ENCODE data around the gene FHIP2A. TPM values are rescaled to one million over a fixed set of nuclear protein-coding genes. Genes with fewer than 3 reads are reported as not detected.
A peak's percentile ranks its signal among the peaks of the same experiment; 100 is the strongest.
"Not testable (repeated sequence)": the region's sequence is repeated elsewhere in the genome, so short reads cannot be mapped to it uniquely, and the experiment has no call there.

The FHIP2A gene
- total RNA-seq, 1 experiment from 2014 or later: 5.0 TPM

DNA sequence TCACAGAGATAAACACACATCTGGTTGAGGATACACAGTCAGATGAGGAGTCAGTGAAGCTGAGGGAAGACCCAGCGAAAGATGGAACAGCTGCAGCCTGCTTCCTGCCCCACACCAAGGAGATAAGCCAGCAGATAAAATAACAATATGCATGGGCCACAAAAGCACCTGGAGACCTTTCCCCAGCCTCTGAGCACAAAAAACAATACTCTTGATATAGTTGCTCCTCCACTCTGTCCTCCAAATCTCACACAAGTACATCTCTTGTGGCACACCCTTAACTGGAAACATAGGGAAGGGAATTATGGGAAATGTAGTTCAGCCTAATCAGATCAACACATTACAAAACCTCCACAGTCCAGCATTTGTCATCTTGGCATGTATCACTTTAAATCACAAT is 9.7 kb upstream of the FHIP2A start:
- in situ Hi-C loops (cut with HindIII; ENCODE audit: low sequenced_read_pairs): no loop called here
- no peak for DNase-seq (ENCODE audit: low spot score)

DNA sequence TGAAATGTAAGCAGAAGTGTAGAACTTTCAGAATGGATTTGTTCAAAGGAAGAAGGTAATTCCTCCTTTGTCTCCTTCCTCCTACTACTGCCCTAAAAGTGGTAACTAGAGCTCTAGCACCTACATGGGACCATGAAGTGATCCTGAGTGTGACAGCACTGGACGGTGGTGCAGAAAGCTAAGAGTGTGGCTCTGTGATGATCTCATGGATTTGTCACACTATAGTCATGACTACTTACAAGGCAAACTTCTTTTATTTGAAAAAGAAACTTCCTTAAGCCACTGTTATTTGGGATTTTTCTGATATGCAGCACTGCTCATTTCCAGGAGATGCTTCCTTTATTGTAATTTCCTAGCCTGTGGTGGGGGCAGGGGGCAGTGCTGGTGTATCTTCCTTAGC is 5.8 kb upstream of the FHIP2A start:
- DNase-seq (ENCODE audit: low spot score): no peak
- in situ Hi-C loops (cut with HindIII; ENCODE audit: low sequenced_read_pairs): no loop called here

- no peak for DNase-seq (ENCODE audit: low spot score)
- in situ Hi-C loops (cut with HindIII; ENCODE audit: low sequenced_read_pairs): no loop called here
These were observed 5.3 kb upstream of the FHIP2A start for GRCh38 chr10:114816308-114816707.

- DNase-seq (ENCODE audit: low spot score): no peak
- in situ Hi-C loops (cut with HindIII; ENCODE audit: low sequenced_read_pairs): no loop called here
These were observed 2.3 kb upstream of the FHIP2A start for GRCh38 chr10:114819322-114819721.

DNA sequence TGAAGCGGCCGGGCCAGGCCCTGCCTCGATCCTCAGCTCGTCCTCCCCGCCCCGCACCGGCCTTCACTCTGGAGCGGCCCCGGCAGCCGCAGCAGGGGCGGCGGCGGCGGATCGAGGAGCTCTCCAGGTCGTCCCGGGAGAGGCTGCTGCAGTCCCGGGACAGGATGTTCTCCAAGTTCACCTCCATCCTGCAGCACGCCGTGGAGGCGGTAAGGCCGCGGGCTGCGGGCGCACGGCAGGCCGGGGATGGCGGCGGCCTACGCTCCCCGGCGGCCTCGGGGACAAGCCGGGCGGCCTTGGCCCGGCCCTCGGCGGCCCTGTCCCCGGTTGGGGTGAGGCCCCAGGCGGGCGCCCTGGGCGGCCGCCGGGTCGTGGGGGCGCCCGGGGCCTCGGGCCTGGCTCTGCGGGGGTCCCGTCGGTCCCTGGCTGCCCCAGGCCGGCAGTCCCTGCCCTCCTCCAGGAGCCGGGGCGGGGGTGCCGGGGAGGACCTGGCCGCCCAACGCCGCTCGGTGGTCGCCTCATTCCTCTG is 399 bp downstream of the FHIP2A start:
- in situ Hi-C loops (cut with HindIII; ENCODE audit: low sequenced_read_pairs): no loop called here
- DNase-seq (ENCODE audit: low spot score): peak; percentile 41

- DNase-seq (ENCODE audit: low spot score): peak; percentile 61
- in situ Hi-C loops (cut with HindIII; ENCODE audit: low sequenced_read_pairs): no loop called here
These were observed 980 bp downstream of the FHIP2A start for GRCh38 chr10:114822444-114823076.

DNA sequence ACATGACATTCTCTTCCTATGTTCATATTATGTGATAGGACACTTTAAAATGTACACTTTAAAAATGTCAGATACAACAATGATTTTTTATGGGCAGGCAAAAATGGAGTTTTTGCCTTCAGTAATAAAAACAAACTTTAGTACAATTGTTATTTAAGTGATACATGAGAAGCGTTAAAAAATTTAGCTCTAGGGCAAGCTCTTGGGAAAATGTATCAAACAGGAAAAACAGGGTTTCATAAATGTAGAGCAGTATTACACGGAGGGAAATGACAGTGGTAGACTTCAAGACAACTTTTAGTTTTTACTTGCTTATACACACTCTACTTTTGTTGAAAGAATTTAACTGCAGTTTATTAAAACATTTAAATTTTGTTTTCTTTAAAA is 1.5 kb downstream of the FHIP2A start:
- in situ Hi-C loops (cut with HindIII; ENCODE audit: low sequenced_read_pairs): no loop called here
- peak; percentile 4 for DNase-seq (ENCODE audit: low spot score)

GRCh38 chr10:114824391-114824790 is 2.8 kb downstream of the FHIP2A start:
- in situ Hi-C loops (cut with HindIII; ENCODE audit: low sequenced_read_pairs): no loop called here
- DNase-seq (ENCODE audit: low spot score): no peak

- no peak for DNase-seq (ENCODE audit: low spot score)
- in situ Hi-C loops (cut with HindIII; ENCODE audit: low sequenced_read_pairs): no loop called here
These were observed 4.1 kb downstream of the FHIP2A start for GRCh38 chr10:114825513-114826253.

GRCh38 chr10:114829160-114829909 is 7.8 kb downstream of the FHIP2A start:
- DNase-seq (ENCODE audit: low spot score): no peak
- in situ Hi-C loops (cut with HindIII; ENCODE audit: low sequenced_read_pairs): no loop called here

GRCh38 chr10:114831186-114831867 is 9.7 kb downstream of the FHIP2A start:
- in situ Hi-C loops (cut with HindIII; ENCODE audit: low sequenced_read_pairs): no loop called here

DNA sequence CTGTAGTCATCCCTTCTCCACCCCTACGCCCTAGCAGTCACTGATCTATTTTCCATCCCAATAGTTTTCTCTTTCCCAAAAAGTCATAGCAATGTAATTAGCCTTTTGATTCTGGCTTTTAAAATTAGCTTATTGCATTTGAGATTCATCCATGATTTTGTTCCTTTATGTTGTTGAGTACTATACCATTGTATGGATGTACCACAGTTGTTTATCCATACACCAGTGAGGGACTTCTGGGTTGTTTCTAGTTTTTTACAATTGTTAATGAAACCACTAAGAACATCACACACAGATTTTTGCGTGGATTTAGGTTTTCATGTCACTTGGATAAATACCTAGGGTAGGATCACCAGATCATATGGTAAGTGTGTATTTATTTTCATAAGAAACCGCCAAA is 16.1 kb downstream of the FHIP2A start:
- DNase-seq (ENCODE audit: low spot score): no peak
- in situ Hi-C loops (cut with HindIII; ENCODE audit: low sequenced_read_pairs): no loop called here

More at GRCh38 chr10:114831186-114831867, 9.7 kb downstream of the FHIP2A start:
- no peak for DNase-seq (ENCODE audit: low spot score)

DNA sequence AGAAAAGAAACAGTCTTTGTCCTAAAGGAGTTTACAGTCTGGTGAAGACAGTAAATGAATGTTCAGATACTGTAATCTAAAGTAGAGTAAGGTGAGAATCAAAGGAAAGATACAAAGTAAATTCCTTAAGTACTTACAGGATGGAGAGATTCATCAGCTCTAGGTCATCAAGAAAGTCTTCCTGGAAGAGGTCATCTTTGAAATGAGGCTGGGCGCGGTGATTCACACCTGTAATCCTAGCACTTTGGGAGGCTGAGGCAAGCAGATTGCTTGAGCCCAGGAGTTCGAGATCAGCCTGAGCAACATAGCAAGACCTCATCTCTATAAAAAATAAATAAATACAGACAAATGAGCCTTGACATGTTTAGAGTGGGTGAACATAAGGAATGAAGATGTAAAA is 18.3 kb downstream of the FHIP2A start:
- DNase-seq (ENCODE audit: low spot score): no peak
- in situ Hi-C loops (cut with HindIII; ENCODE audit: low sequenced_read_pairs): no loop called here

GRCh38 chr10:114845978-114846693 is 24.6 kb downstream of the FHIP2A start:
- in situ Hi-C loops (cut with HindIII; ENCODE audit: low sequenced_read_pairs): no loop called here
- no peak for DNase-seq (ENCODE audit: low spot score)

GRCh38 chr10:114847517-114847916 is 25.9 kb downstream of the FHIP2A start:
- in situ Hi-C loops (cut with HindIII; ENCODE audit: low sequenced_read_pairs); DNase-seq (ENCODE audit: low spot score): not testable (repeated sequence)

DNA sequence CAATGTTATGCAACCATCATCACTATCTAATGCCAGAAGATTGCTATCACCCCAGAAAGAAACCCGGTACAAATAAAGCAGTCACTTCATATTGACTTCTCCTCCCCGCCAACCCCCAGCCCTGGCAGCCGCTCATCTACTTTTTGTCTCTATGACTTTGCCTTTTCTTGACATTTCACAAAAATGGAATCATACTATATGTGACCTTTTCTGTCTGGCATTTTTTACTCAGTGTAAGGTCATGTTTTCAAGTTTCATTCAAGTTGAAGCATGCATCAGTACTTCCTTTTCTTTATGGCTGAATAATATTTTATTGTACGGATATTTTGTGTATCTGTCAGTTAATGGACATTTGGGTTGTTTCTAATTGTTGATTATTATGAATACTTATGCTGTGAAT is 28.1 kb downstream of the FHIP2A start:
- DNase-seq (ENCODE audit: low spot score): no peak
- in situ Hi-C loops (cut with HindIII; ENCODE audit: low sequenced_read_pairs): no loop called here

GRCh38 chr10:114850126-114850525 is 28.5 kb downstream of the FHIP2A start:
- in situ Hi-C loops (cut with HindIII; ENCODE audit: low sequenced_read_pairs): no loop called here
- no peak for DNase-seq (ENCODE audit: low spot score)

DNA sequence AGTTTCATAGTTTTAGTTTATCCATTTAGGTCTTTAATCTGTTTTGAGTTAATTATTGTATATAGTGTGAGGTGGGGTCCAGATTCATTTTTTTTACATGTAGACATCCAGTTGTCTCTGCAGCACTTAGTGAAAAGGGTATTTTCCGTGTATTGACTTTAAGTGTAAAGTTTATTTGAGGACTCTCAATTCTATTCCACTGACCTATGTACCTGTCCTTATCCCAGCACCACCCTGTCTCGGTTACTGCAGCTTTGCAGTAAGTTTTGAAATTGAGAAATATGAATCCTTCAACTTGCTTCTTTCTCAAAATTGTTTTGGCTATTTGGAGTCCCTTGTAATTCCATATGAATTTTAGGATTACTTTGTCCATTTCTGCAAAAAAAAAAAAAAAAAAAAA is 29.8 kb downstream of the FHIP2A start:
- in situ Hi-C loops (cut with HindIII; ENCODE audit: low sequenced_read_pairs): no loop called here
- no peak for DNase-seq (ENCODE audit: low spot score)

GRCh38 chr10:114852197-114852596 is 30.6 kb downstream of the FHIP2A start:
- in situ Hi-C loops (cut with HindIII; ENCODE audit: low sequenced_read_pairs): no loop called here
- no peak for DNase-seq (ENCODE audit: low spot score)

Data from G401 (cell line).